Peyer's patch (tissue), 4 donors: ENCODE data around the gene HECTD4. TPM values are rescaled to one million over a fixed set of nuclear protein-coding genes. Genes with fewer than 3 reads are reported as not detected.

Source experiments
- DNase-seq, 3 donors: peaks; one replicate each; pipeline ENCODE4 v3.0.0-alpha.2; 2017 to 2019
- H3K27ac ChIP-seq, 4 donors: fragments of 200-600 bp; sonication (generic); one replicate each; pipeline ENCODE4 v1.5.1; 2016 to 2019
- H3K27me3 ChIP-seq, 2 donors: fragments of 200-600 bp; sonication (generic); one replicate each; pipeline ENCODE4 v1.5.1; 2019
- H3K36me3 ChIP-seq, 3 donors: fragments of 200-600 bp; sonication (generic); one replicate each; pipeline ENCODE4 v1.5.1; 2016 to 2019
- H3K4me1 ChIP-seq, 4 donors: fragments of 200-600 bp; sonication (generic); one replicate each; pipeline ENCODE4 v1.5.1; 2016 to 2019
- H3K4me3 ChIP-seq, 4 donors: fragments of 200-600 bp; sonication (generic); 1 replicate in 3 of 4; 2 replicates in 1 of 4; pipeline ENCODE4 v1.5.1; 2016 to 2019; ENCODE audit warnings: mild to moderate bottlenecking in 1 of 4
- H3K9me3 ChIP-seq, 4 donors: fragments of 200-600 bp; sonication (generic); one replicate each; pipeline ENCODE4 v1.5.1; 2016 to 2019; ENCODE audit warnings: mild to moderate bottlenecking in 1 of 4
- POLR2A ChIP-seq, 2 donors: fragments of 450-650 bp; IDR thresholded peaks; one replicate each; pipeline ENCODE4 v1.5.1; 2017; ENCODE audit warnings: antibody characterized with exemption in 2 of 2, mild to moderate bottlenecking in 2 of 2, moderate library complexity in 2 of 2
- total RNA-seq, 4 donors: library from RNA; depleted of rRNA; stranded (reverse); fragments of >200 nt; gene quantifications; one replicate each; pipeline ENCODE4 v1.1.0, GENCODE V29; 2016
- TF ChIP-seq, protein P1 (sequence below), 6 experiments: fragments of 450-650 bp in 4 of 6; fragments of 200-600 bp in 2 of 6; sonication (generic) in 1 of 6; IDR thresholded peaks; one replicate each; pipeline ENCODE4 v1.5.1; 2017 to 2019; ENCODE audit warnings: antibody characterized with exemption in 6 of 6, mild to moderate bottlenecking in 3 of 6, moderate library complexity in 1 of 6

Gene HECTD4
- total RNA-seq, 4 donors from 2014 or later: 49.9 to 118 (median 87.3) TPM

DNA sequence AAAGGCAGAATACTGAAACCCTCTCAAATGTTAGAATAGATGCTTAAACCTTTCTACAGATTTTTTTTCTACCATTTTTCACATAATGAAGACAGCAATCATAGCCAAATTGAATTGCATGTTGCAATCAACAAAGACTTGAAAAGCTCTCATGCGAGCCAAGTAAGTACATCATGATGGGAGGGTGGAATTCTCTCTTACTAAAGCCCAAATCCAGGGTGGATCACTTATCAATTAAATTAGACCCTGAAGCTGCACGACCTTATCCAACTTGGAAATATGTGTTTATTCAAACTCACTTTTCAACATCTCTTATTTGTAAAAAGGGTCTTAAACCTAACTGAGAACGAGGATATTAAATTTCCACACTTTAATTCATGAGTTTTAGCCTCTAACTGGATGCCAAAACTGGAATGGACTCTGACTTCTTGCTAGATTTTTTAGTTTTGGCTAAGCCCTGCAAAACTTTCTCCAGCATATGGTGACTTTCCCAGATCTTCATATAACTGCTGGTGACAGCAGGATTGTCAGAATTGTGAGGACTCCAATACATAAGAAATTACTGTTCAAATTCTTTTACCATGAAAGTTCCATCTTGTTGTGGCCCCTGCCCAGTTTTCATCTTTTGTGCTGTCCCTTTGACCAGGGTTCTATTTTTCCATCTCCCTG lies 53.6 kb downstream of the HECTD4 start:
- Histone ChIP-seq H3K4me1 (no peaks in the 10 kb centered on the region), H3K36me3 (no peaks in the 10 kb centered on the region), H3K27me3 (no peaks in the 10 kb centered on the region), H3K27ac (no peak overlapping the region), H3K4me3 (no peak overlapping the region), H3K9me3 (no peaks in the 10 kb centered on the region)
- TF ChIP-seq, protein P1, sequence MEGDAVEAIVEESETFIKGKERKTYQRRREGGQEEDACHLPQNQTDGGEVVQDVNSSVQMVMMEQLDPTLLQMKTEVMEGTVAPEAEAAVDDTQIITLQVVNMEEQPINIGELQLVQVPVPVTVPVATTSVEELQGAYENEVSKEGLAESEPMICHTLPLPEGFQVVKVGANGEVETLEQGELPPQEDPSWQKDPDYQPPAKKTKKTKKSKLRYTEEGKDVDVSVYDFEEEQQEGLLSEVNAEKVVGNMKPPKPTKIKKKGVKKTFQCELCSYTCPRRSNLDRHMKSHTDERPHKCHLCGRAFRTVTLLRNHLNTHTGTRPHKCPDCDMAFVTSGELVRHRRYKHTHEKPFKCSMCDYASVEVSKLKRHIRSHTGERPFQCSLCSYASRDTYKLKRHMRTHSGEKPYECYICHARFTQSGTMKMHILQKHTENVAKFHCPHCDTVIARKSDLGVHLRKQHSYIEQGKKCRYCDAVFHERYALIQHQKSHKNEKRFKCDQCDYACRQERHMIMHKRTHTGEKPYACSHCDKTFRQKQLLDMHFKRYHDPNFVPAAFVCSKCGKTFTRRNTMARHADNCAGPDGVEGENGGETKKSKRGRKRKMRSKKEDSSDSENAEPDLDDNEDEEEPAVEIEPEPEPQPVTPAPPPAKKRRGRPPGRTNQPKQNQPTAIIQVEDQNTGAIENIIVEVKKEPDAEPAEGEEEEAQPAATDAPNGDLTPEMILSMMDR (IDR thresholded peaks at IDR 0.05): no peak
- no peak for TF ChIP-seq POLR2A (IDR thresholded peaks at IDR 0.05)
- DNase-seq: no peak

DNA sequence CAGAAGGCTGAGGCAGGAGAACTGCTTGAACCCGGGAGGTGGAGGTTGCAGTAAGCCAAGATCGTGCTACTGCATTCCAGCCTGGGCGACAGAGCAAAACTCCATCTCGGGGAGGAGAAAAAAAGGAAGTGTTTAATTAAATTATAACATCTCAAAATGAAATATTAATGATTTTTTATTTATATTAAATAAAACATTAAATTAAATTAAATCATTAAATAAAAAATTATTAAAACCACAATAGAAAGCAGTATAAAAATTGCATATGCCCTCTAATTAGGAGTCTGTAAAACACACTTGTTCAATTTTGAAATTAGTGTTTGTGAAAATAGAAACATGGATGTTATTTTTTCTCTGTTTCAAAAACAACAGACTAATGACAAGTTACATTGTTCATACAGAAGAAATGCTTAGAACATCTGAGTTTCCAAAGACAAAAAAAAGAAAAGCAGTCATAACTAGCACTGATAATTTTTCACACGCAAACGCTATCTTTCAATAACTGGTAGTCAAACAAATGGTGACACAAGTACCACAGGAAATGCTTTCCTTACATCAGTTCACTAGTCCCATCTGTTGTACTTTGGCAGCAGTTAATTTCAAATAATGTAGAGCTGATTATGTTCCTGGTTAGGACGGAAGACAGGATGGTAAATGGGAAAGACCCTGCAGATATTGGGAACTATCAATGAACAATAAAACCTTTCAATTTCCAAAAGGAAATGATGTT lies 54.9 kb downstream of the HECTD4 start:
- no peaks in the 10 kb centered on the region for H3K27me3 ChIP-seq
- no peaks in the 10 kb centered on the region for H3K9me3 ChIP-seq
- TF ChIP-seq POLR2A (IDR thresholded peaks at IDR 0.05): no peak
- TF ChIP-seq, protein P1 (IDR thresholded peaks at IDR 0.05): no peak
- no peaks in the 10 kb centered on the region for H3K36me3 ChIP-seq
- no peaks in the 10 kb centered on the region for H3K4me1 ChIP-seq
- DNase-seq: no peak
- no peak overlapping the region for H3K27ac ChIP-seq
- no peak overlapping the region for H3K4me3 ChIP-seq

DNA sequence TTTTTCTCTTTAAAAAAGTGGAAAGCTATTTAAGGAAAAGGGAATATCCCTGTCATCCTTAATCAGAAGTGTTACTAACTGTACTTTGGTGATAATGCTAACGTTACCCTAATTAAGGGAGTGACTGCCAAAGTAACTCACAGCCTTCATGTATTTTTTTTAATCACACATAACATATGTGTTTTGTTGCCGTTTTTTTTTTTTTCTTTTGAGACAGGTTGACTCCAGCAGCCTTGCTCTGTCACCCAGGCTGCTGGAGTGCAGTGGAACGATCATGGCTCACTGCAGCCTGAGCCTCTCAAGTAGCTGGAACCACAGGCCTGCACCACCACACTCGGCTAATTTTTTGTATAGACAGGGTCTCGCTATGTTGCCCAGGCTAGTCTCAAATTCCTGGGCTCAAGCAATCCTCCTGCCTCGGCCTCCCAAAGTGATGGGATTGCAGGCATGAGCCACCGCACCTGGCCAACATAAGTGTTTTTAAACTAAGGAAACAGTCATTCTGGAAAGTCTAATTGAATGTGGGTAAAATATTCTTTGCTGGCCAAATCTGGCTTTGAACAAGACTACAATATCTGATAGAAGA lies 56.5 kb downstream of the HECTD4 start:
- no peaks in the 10 kb centered on the region for H3K4me1 ChIP-seq
- H3K27me3 ChIP-seq: no peaks in the 10 kb centered on the region
- no peaks in the 10 kb centered on the region for H3K36me3 ChIP-seq
- no peak overlapping the region for H3K4me3 ChIP-seq
- H3K9me3 ChIP-seq: no peaks in the 10 kb centered on the region
- TF ChIP-seq POLR2A (IDR thresholded peaks at IDR 0.05): no peak
- no peak overlapping the region for H3K27ac ChIP-seq
- no peak for DNase-seq

DNA sequence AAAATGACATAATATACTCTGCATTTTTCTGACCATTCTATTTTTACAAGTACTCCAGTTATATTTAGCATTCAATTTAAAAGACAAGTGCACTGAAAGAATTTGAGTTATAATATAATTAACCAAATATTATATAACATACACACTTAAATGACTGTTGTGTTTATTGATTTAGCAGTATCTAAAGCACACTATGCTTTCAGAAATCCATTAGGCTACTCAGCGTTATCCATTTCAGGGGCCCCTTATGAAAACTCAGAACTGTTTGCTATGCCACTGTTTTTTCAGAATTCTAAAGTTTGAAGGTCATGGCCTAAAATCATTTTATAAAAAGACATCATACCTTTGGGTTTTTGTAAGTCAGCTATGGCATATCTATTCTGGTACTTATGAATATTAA lies 57.1 kb downstream of the HECTD4 start:
- TF ChIP-seq, protein P1 (IDR thresholded peaks at IDR 0.05): no peak
- no peak for TF ChIP-seq POLR2A (IDR thresholded peaks at IDR 0.05)
- H3K4me1 ChIP-seq: no peaks in the 10 kb centered on the region

DNA sequence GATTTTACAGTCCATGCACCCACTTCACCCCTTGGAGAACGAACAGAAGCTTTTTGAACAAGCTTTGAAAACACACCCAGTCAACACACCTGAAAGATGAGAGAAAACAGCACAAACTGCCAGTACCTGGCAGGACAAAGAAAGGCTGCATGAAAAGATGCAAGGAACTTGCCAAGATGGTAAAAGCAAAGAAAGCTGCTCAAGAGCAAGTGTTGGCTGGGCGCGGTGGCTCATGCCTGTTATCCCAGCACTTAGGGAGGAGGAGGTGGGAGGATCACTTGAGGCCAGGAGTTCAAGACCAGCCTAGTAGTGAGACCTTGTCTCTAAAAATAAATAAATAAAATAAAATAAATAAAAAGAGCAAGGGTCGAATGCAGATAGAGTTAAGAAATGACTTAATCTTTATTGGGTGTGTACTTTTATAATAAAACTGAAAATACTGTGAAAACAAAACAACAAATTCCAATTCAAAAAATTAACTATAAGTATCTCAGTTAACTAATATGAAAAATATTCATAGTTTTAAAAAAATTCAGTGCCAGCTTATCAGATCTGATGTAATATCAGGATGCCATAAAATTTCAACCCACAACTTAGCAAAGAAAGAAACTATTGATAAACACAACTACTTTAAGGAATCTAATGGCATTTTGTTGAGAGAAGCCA lies 59.2 kb downstream of the HECTD4 start:
- no peaks in the 10 kb centered on the region for H3K27me3 ChIP-seq
- no peaks in the 10 kb centered on the region for H3K36me3 ChIP-seq
- TF ChIP-seq POLR2A (IDR thresholded peaks at IDR 0.05): no peak
- TF ChIP-seq, protein P1 (IDR thresholded peaks at IDR 0.05): no peak
- DNase-seq: no peak
- no peak overlapping the region for H3K27ac ChIP-seq
- no peaks in the 10 kb centered on the region for H3K4me1 ChIP-seq
- no peak overlapping the region for H3K4me3 ChIP-seq
- no peaks in the 10 kb centered on the region for H3K9me3 ChIP-seq

More for the DNA sequence above, 57.1 kb downstream of the HECTD4 start:
- Histone ChIP-seq H3K36me3 (no peaks in the 10 kb centered on the region), H3K9me3 (no peaks in the 10 kb centered on the region), H3K4me3 (no peak overlapping the region), H3K27ac (no peak overlapping the region), H3K27me3 (no peaks in the 10 kb centered on the region)
- DNase-seq: no peak
